ENCODE results near the gene KCNQ2. TPM values are rescaled to one million over a fixed set of nuclear protein-coding genes. Genes with fewer than 3 reads are reported as not detected.
A peak's percentile ranks its signal among the peaks of the same experiment; 100 is the strongest.

The KCNQ2 gene
- total RNA-seq, 2 experiments from 2014 or later = 0.10 to 0.12 TPM

GRCh38 chr20:63469019-63469712, 3.3 kb downstream of the KCNQ2 start:
- Mint-ChIP-seq H3K36me3 (ENCODE audit: low read depth) (no peaks in the 10 kb centered on the region), H3K9me3 (no peaks in the 10 kb centered on the region), H3K4me1 (no peaks in the 10 kb centered on the region), H3K27ac (no peak overlapping the region), H3K27me3 (peaks cover 10% of the 10 kb centered on the region), H3K4me3 (no peak overlapping the region)
- ChIA-PET CTCF (no interaction called here), POLR2A (no interaction called here)
- DNase-seq = no peak

GRCh38 chr20:63468421-63468820, 4.0 kb downstream of the KCNQ2 start:
- CTCF ChIA-PET = no interaction called here
- POLR2A ChIA-PET = no interaction called here
- no peak overlapping the region for H3K4me3 Mint-ChIP-seq
- H3K4me1 Mint-ChIP-seq = no peaks in the 10 kb centered on the region
- no peaks in the 10 kb centered on the region for H3K9me3 Mint-ChIP-seq
- no peak for DNase-seq
- H3K36me3 Mint-ChIP-seq (ENCODE audit: low read depth) = no peaks in the 10 kb centered on the region
- H3K27ac Mint-ChIP-seq = no peak overlapping the region
- peaks cover 5% of the 10 kb centered on the region for H3K27me3 Mint-ChIP-seq

- ChIA-PET POLR2A (no interaction called here), CTCF (no interaction called here)
- no peak for DNase-seq
- H3K9me3 Mint-ChIP-seq = no peaks in the 10 kb centered on the region
- H3K27ac Mint-ChIP-seq = no peak overlapping the region
- H3K36me3 Mint-ChIP-seq (ENCODE audit: low read depth) = no peaks in the 10 kb centered on the region
- H3K4me1 Mint-ChIP-seq = no peaks in the 10 kb centered on the region
- peaks cover 5% of the 10 kb centered on the region for H3K27me3 Mint-ChIP-seq
- H3K4me3 Mint-ChIP-seq = no peak overlapping the region
These were observed 5.0 kb downstream of the KCNQ2 start for GRCh38 chr20:63467294-63468083.

- Mint-ChIP-seq H3K9me3 (no peaks in the 10 kb centered on the region), H3K4me1 (no peaks in the 10 kb centered on the region), H3K4me3 (no peak overlapping the region), H3K27ac (no peak overlapping the region), H3K36me3 (ENCODE audit: low read depth) (no peaks in the 10 kb centered on the region), H3K27me3 (peaks cover 5% of the 10 kb centered on the region)
- DNase-seq = no peak
- ChIA-PET CTCF (no interaction called here), POLR2A (no interaction called here)
These were observed 5.6 kb downstream of the KCNQ2 start for GRCh38 chr20:63466861-63467260.

GRCh38 chr20:63466250-63466825, 6.1 kb downstream of the KCNQ2 start:
- H3K4me1 Mint-ChIP-seq = no peaks in the 10 kb centered on the region
- peaks cover 5% of the 10 kb centered on the region for H3K27me3 Mint-ChIP-seq
- no peaks in the 10 kb centered on the region for H3K9me3 Mint-ChIP-seq
- CTCF ChIA-PET = interaction anchor here (0.6 kb wide), 1 partner anchor 292 kb away, joined by 3 read pairs; no protein-coding TSS in a partner anchor
- no peak for DNase-seq
- no peak overlapping the region for H3K27ac Mint-ChIP-seq
- no peaks in the 10 kb centered on the region for H3K36me3 Mint-ChIP-seq (ENCODE audit: low read depth)
- H3K4me3 Mint-ChIP-seq = no peak overlapping the region
- POLR2A ChIA-PET = no interaction called here

- ChIA-PET CTCF (interaction anchor here (0.6 to 0.9 kb wide), 2 partner anchors 9 to 291 kb away, joined by 3 read pairs; no protein-coding TSS in a partner anchor), POLR2A (no interaction called here)
- no peak overlapping the region for H3K27ac Mint-ChIP-seq
- no peaks in the 10 kb centered on the region for H3K9me3 Mint-ChIP-seq
- H3K4me1 Mint-ChIP-seq = no peaks in the 10 kb centered on the region
- no peak overlapping the region for H3K4me3 Mint-ChIP-seq
- no peak for DNase-seq
- no peaks in the 10 kb centered on the region for H3K36me3 Mint-ChIP-seq (ENCODE audit: low read depth)
- H3K27me3 Mint-ChIP-seq = peaks cover 2% of the 10 kb centered on the region
These were observed 6.8 kb downstream of the KCNQ2 start for GRCh38 chr20:63465380-63466249.

- H3K9me3 Mint-ChIP-seq = no peaks in the 10 kb centered on the region
- H3K4me3 Mint-ChIP-seq = no peak overlapping the region
- ChIA-PET CTCF (interaction anchor here (0.8 to 0.9 kb wide), 2 partner anchors 10 to 12 kb away, joined by 3 read pairs; no protein-coding TSS in a partner anchor), POLR2A (no interaction called here)
- H3K27ac Mint-ChIP-seq = no peak overlapping the region
- H3K36me3 Mint-ChIP-seq (ENCODE audit: low read depth) = no peaks in the 10 kb centered on the region
- no peaks in the 10 kb centered on the region for H3K4me1 Mint-ChIP-seq
- no peaks in the 10 kb centered on the region for H3K27me3 Mint-ChIP-seq
- DNase-seq = no peak
These were observed 8.2 kb downstream of the KCNQ2 start for GRCh38 chr20:63464289-63464635.

GRCh38 chr20:63463400-63464288, 8.8 kb downstream of the KCNQ2 start:
- ChIA-PET POLR2A (no interaction called here), CTCF (interaction anchor here (0.8 kb wide), 1 partner anchor 11 kb away, joined by 3 read pairs; no protein-coding TSS in a partner anchor)
- no peaks in the 10 kb centered on the region for H3K27me3 Mint-ChIP-seq
- H3K36me3 Mint-ChIP-seq (ENCODE audit: low read depth) = no peaks in the 10 kb centered on the region
- DNase-seq = no peak
- no peak overlapping the region for H3K27ac Mint-ChIP-seq
- H3K4me1 Mint-ChIP-seq = no peaks in the 10 kb centered on the region
- no peaks in the 10 kb centered on the region for H3K9me3 Mint-ChIP-seq
- no peak overlapping the region for H3K4me3 Mint-ChIP-seq

- Mint-ChIP-seq H3K9me3 (no peaks in the 10 kb centered on the region), H3K27me3 (no peaks in the 10 kb centered on the region), H3K4me3 (no peak overlapping the region), H3K4me1 (no peaks in the 10 kb centered on the region), H3K27ac (no peak overlapping the region), H3K36me3 (ENCODE audit: low read depth) (no peaks in the 10 kb centered on the region)
- ChIA-PET CTCF (no interaction called here), POLR2A (no interaction called here)
- DNase-seq = no peak
These were observed 10.2 kb downstream of the KCNQ2 start for GRCh38 chr20:63462244-63462643.

GRCh38 chr20:63461104-63461763, 11.2 kb downstream of the KCNQ2 start:
- Mint-ChIP-seq H3K4me1 (no peaks in the 10 kb centered on the region), H3K4me3 (no peak overlapping the region)

GRCh38 chr20:63459070-63459380, 13.4 kb downstream of the KCNQ2 start:
- Mint-ChIP-seq H3K4me1 (no peaks in the 10 kb centered on the region), H3K36me3 (ENCODE audit: low read depth) (no peaks in the 10 kb centered on the region), H3K27me3 (peaks cover 3% of the 10 kb centered on the region), H3K27ac (no peak overlapping the region), H3K9me3 (no peaks in the 10 kb centered on the region), H3K4me3 (no peak overlapping the region)
- POLR2A ChIA-PET = no interaction called here
- no peak for DNase-seq
- CTCF ChIA-PET = no interaction called here

More at GRCh38 chr20:63461104-63461763, 11.2 kb downstream of the KCNQ2 start:
- POLR2A ChIA-PET = no interaction called here
- Mint-ChIP-seq H3K36me3 (ENCODE audit: low read depth) (no peaks in the 10 kb centered on the region), H3K27ac (no peak overlapping the region), H3K27me3 (no peaks in the 10 kb centered on the region), H3K9me3 (no peaks in the 10 kb centered on the region)
- DNase-seq = peak; percentile 23
- CTCF ChIA-PET = no interaction called here

Measured in activated CD4-positive, alpha-beta T cell treated with anti-CD3 and anti-CD28 coated beads, Interleukin-2, amount 10 ng/mL, durations not matched to agents 7 days and 5 days (primary cell).